Thyroid gland (tissue), 4 donors: ENCODE results near the gene CUL4A. TPM values are rescaled to one million over a fixed set of nuclear protein-coding genes. Genes with fewer than 3 reads are reported as not detected.
A peak's percentile ranks its signal among the peaks of the same experiment; 100 is the strongest.

Experiments
- DNase-seq, 2 donors: peaks; one replicate each; pipeline ENCODE4 v3.0.0-alpha.2; 2019
- H3K27ac ChIP-seq, 3 donors: fragments of 200-600 bp; sonication (generic); 1 replicate in 2 of 3; 2 replicates in 1 of 3; pipeline ENCODE4 v1.5.1; 2016 to 2019; ENCODE audit warnings: mild to moderate bottlenecking in 1 of 3, moderate library complexity in 1 of 3
- H3K27me3 ChIP-seq: fragments of 200-600 bp; sonication (generic); one replicate; pipeline ENCODE4 v1.5.1; 2019
- H3K36me3 ChIP-seq, 2 donors: fragments of 200-600 bp; sonication (generic); one replicate each; pipeline ENCODE4 v1.5.1; 2016 to 2019
- H3K4me1 ChIP-seq, 2 donors: fragments of 200-600 bp; sonication (generic); one replicate each; pipeline ENCODE4 v1.5.1; 2017 to 2019
- H3K4me3 ChIP-seq, 3 donors: fragments of 200-600 bp; sonication (generic); replicated peaks in 1 of 3; 1 replicate in 2 of 3; 2 replicates in 1 of 3; pipeline ENCODE4 v1.5.1; 2016; ENCODE audit warnings: mild to moderate bottlenecking in 1 of 3
- H3K9me3 ChIP-seq: fragments of 200-600 bp; sonication (generic); one replicate; pipeline ENCODE4 v1.5.1; 2017
- POLR2A ChIP-seq, 2 donors: fragments of 450-650 bp; IDR thresholded peaks; one replicate each; pipeline ENCODE4 v1.6.1; 2017; ENCODE audit warnings: antibody characterized with exemption in 2 of 2, mild to moderate bottlenecking in 2 of 2, moderate library complexity in 1 of 2
- WGBS, 2 donors: methylation state at CpG; one replicate each; pipeline ENCODE4 v1.1.5; 2017; 5-methylcytosine and 5-hydroxymethylcytosine counted together
- intact Hi-C: fragments of 100-400 bp; cut with DNase I; formaldehyde crosslinking; loops from one replicate; pipeline ENCODE4 v1.15.1; 2023
- total RNA-seq, 4 donors: library from RNA; depleted of rRNA; stranded (reverse); fragments of >200 nt; gene quantifications; one replicate each; pipeline ENCODE4 v1.2.3, GENCODE V29; 2016
- TF ChIP-seq, protein P1 (sequence below), 6 experiments: fragments of 200-600 bp in 3 of 6; fragments of 450-650 bp in 3 of 6; sonication (generic) in 3 of 6; IDR thresholded peaks; one replicate each; pipeline ENCODE4 v1.5.1; 2016 to 2019; ENCODE audit warnings: antibody characterized with exemption in 6 of 6, mild to moderate bottlenecking in 2 of 6, inconsistent platforms in 1 of 6, moderate library complexity in 1 of 6

CUL4A gene
- total RNA-seq, 4 donors from 2014 or later, result 78.9 to 131 (median 122) TPM

DNA sequence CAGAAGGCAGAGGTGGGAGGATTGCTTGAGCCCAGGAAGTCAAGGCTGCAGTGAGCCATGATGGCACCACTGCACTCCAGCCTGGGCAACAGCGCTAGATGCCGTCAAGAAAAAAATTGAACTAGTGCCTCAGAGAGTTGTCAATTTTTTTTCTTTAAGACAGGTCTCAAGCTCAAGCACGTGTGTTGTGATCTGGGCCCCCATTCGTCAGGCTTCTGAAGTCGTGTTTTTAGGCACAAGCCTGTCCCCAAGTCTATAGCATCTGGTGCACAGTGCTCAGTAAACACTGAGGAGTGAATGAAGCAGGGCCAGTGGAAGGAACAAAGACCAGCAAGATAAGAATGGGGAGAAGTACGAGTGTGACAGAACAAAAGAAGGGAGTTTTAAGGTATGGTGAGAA, 63.9 kb downstream of the CUL4A start:
- Histone ChIP-seq H3K4me3 (no peak overlapping the region), H3K4me1 (peaks cover 0 to 5% of the 10 kb centered on the region in 2 donors), H3K27me3 (no peaks in the 10 kb centered on the region), H3K36me3 (no peaks in the 10 kb centered on the region), H3K27ac (no peak overlapping the region), H3K9me3 (no peaks in the 10 kb centered on the region)
- intact Hi-C loops, result no loop called here
- TF ChIP-seq, protein P1, sequence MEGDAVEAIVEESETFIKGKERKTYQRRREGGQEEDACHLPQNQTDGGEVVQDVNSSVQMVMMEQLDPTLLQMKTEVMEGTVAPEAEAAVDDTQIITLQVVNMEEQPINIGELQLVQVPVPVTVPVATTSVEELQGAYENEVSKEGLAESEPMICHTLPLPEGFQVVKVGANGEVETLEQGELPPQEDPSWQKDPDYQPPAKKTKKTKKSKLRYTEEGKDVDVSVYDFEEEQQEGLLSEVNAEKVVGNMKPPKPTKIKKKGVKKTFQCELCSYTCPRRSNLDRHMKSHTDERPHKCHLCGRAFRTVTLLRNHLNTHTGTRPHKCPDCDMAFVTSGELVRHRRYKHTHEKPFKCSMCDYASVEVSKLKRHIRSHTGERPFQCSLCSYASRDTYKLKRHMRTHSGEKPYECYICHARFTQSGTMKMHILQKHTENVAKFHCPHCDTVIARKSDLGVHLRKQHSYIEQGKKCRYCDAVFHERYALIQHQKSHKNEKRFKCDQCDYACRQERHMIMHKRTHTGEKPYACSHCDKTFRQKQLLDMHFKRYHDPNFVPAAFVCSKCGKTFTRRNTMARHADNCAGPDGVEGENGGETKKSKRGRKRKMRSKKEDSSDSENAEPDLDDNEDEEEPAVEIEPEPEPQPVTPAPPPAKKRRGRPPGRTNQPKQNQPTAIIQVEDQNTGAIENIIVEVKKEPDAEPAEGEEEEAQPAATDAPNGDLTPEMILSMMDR (IDR thresholded peaks at IDR 0.05), result no peak
- no peak for TF ChIP-seq POLR2A (IDR thresholded peaks at IDR 0.05)
- DNase-seq, result no peak
- WGBS, 2 donors, result 88 to 92% methylated on average over 6 of the region's 6 CpGs

DNA sequence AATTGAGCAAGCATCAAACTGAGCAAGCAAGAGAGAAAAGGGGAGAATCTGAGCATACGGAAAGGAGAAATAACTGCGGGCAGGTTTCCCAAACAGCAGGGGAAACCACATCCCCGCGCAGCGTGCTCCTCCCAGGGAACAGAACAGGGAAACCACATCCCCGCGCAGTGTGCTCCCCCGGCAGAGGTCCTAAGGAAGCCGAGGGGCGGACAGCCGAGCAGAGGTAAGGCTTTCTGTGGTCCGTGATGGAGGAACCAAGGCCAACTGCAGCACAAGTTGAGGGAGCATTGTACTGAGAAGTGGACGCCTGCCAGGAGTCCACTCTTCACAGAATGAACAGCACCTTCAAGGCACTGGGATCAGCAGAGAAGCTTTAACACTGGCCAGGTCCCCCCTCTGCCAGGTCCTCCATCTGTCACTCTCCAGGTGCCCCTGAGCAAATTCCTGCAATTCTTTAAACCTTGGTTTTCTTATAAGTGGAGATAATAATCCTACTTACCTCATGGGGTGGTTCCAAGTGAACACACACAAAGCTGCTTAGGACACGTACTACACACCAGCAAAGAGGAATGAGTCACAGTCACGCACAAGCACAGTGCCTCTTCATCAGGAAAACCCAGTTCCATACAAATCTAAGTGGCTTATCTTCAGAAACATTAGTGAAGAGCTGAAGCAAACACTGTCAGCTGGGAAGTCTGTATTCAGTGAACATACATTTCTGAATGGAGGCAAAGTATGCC, 64.6 kb downstream of the CUL4A start:
- intact Hi-C loops, result no loop called here
- Histone ChIP-seq H3K9me3 (no peaks in the 10 kb centered on the region), H3K27ac (no peak overlapping the region), H3K27me3 (no peaks in the 10 kb centered on the region), H3K4me3 (no peak overlapping the region), H3K4me1 (peaks cover 0 to 5% of the 10 kb centered on the region in 2 donors), H3K36me3 (no peaks in the 10 kb centered on the region)
- WGBS, 2 donors, result 72 to 82% methylated on average over 15 of the region's 15 CpGs
- TF ChIP-seq, protein P1 (IDR thresholded peaks at IDR 0.05), result no peak
- no peak for TF ChIP-seq POLR2A (IDR thresholded peaks at IDR 0.05)
- DNase-seq, result no peak

DNA sequence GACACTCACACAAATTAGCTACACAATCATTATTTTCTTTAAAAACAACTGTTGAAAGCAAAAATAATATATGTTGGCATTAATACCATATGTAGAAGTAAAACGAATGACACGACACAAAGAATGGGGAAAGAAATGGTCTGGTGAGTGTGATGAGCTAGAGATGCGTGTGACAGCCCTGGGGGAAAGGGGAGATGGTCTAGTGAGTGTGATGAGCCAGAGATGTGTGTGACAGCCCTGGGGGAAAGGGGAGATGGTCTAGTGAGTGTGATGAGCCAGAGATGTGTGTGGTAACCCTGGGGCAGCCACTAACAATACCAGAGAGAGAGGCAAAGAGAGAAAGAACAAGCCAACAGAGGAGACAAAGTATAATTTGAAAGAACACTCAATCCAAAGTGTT, 65.3 kb downstream of the CUL4A start:
- Histone ChIP-seq H3K4me3 (no peak overlapping the region), H3K27me3 (no peaks in the 10 kb centered on the region), H3K4me1 (peaks cover 0 to 5% of the 10 kb centered on the region in 2 donors), H3K36me3 (no peaks in the 10 kb centered on the region), H3K27ac (no peak overlapping the region), H3K9me3 (no peaks in the 10 kb centered on the region)
- intact Hi-C loops, result no loop called here
- no peak for DNase-seq
- WGBS, 2 donors, result 86 to 88% methylated on average over 3 of the region's 3 CpGs
- no peak for TF ChIP-seq POLR2A (IDR thresholded peaks at IDR 0.05)
- TF ChIP-seq, protein P1 (IDR thresholded peaks at IDR 0.05), result no peak

DNA sequence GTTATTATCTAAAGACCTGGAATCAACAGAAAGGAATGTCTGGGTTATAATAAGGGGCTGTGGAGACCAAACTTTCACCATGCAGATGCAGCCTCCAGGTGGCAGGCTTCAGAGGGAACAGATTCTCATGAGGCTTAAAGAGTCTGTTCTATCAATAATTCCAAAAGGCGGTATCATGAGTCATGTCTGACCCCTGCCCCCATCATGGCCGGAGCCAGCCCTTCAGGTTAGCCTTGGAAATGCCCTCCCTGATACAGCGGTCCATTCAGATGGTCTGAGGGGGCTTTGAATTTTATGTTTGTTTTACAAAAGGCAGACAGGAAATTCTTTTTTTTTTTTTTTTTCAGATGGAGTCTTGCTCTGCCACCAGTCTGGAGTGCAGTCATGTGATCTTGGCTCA, 66.0 kb downstream of the CUL4A start:
- Histone ChIP-seq H3K36me3 (no peaks in the 10 kb centered on the region), H3K4me3 (no peak overlapping the region), H3K4me1 (peaks cover 0 to 5% of the 10 kb centered on the region in 2 donors), H3K9me3 (no peaks in the 10 kb centered on the region), H3K27ac (no peak overlapping the region), H3K27me3 (no peaks in the 10 kb centered on the region)
- intact Hi-C loops, result no loop called here
- DNase-seq, result peak; percentile 40 to 48
- no peak for TF ChIP-seq POLR2A (IDR thresholded peaks at IDR 0.05)
- TF ChIP-seq, protein P1 (IDR thresholded peaks at IDR 0.05), result peak in 4 of 6 experiments; percentile 42 to 54 (median 53)
- 14 to 18% methylated on average over 3 of the region's 3 CpGs for WGBS, 2 donors

DNA sequence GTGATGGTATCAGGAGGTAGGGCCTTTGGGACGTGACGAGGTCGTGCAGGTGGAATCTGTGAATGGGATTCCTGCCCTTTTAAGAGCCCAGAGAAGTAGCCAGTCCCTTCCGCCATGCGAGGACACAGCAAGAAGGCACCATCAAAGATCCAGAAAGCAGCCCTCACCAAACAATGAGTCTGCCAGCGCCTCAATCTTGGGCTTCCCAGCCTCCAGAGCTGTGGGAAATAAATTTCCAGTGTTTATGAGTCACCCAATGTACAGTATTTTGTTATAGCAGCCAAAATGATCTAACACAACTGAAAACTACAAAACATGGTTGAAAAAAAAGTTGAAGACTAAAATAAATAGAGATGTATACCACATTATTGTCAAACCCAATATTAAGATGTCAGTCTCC, 70.7 kb downstream of the CUL4A start:
- H3K4me1 ChIP-seq, result peaks cover 0 to 5% of the 10 kb centered on the region in 2 donors
- no peaks in the 10 kb centered on the region for H3K36me3 ChIP-seq
- 85 to 87% methylated on average over 6 of the region's 6 CpGs for WGBS, 2 donors
- no peaks in the 10 kb centered on the region for H3K9me3 ChIP-seq
- TF ChIP-seq, protein P1 (IDR thresholded peaks at IDR 0.05), result no peak
- TF ChIP-seq POLR2A (IDR thresholded peaks at IDR 0.05), result no peak
- H3K4me3 ChIP-seq, result no peak overlapping the region
- intact Hi-C loops, result no loop called here
- no peak overlapping the region for H3K27ac ChIP-seq
- no peak for DNase-seq
- no peaks in the 10 kb centered on the region for H3K27me3 ChIP-seq
